ENCODE results near the gene AGO1. TPM values are rescaled to one million over a fixed set of nuclear protein-coding genes. Genes with fewer than 3 reads are reported as not detected.
"Not testable (repeated sequence)": the region's sequence is repeated elsewhere in the genome, so short reads cannot be mapped to it uniquely, and the experiment has no call there.

Gene AGO1
- total RNA-seq, 2 experiments from 2014 or later: 20.8 to 21.3 TPM

DNA sequence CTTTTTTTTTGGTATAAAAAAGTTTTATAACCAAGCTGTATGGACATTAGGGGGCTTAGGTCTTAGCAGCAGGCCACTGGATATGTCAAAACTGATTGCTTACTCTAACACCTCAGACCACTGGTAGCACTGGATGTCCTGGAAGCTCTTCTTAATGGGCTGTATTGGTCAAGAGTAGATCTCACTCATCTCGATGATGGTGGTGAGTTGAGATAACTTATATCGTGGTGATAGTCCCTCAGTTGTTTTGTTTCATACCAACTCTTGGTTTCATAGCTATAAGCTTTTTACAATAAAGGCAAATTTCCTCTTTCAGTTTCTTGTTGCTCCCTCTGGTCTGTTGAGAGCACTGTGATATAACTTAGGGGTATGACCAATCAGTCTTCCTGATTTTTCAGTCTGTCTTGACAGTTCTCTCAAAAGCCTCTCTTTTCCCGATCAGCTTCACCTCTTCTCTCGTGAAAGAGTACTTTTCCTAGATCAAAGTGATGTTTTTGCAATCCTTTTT lies 9.7 kb upstream of the AGO1 start:
- ATAC-seq: no peak
- Mint-ChIP-seq H3K27ac (no peak overlapping the region), H3K27me3 (ENCODE audit: low read depth) (no peaks in the 10 kb centered on the region), H3K4me1 (ENCODE audit: low read depth) (no peaks in the 10 kb centered on the region), H3K9me3 (ENCODE audit: insufficient read depth) (no peaks in the 10 kb centered on the region), H3K36me3 (ENCODE audit: low read depth) (no peaks in the 10 kb centered on the region), H3K4me3 (no peak overlapping the region)
- ChIA-PET CTCF (interaction anchor here (2.7 kb wide), 1 partner anchor 9 kb away, joined by 16 read pairs; the partner anchor contains the start of gene AGO1), POLR2A (no interaction called here)
- DNase-seq: no peak

DNA sequence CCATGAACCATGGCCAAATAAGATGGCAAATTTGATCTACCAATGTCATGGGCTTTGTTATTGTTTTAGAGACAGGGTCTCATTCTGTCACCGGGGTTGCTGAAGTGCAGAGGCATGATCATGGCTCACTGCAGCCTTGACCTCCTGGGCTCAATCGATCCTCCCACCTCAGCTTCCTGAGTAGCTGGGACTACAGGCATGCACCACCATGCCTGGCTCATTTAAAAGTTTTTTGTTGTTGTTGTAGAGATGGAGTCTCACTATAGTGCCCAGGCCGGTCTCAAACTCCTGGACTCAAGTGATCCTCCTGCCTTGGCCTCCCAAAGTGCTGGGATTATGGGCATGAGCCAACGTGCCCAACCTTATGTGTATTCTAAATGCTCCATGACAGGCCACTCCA lies 8.9 kb upstream of the AGO1 start:
- POLR2A ChIA-PET; H3K4me1 Mint-ChIP-seq (ENCODE audit: low read depth); H3K27me3 Mint-ChIP-seq (ENCODE audit: low read depth); H3K36me3 Mint-ChIP-seq (ENCODE audit: low read depth); ATAC-seq; H3K27ac Mint-ChIP-seq; H3K9me3 Mint-ChIP-seq (ENCODE audit: insufficient read depth); H3K4me3 Mint-ChIP-seq; DNase-seq: not testable (repeated sequence)
- CTCF ChIA-PET: interaction anchor here (2.7 kb wide), 1 partner anchor 8 kb away, joined by 16 read pairs; the partner anchor contains the start of gene AGO1

GRCh38 chr1:35876988-35877387 lies 6.0 kb upstream of the AGO1 start:
- no peaks in the 10 kb centered on the region for H3K9me3 Mint-ChIP-seq (ENCODE audit: insufficient read depth)
- ChIA-PET POLR2A (interaction anchor here (0.6 kb wide), 1 partner anchor 54 kb away, joined by 3 read pairs; no protein-coding TSS in a partner anchor), CTCF (no interaction called here)
- H3K4me3 Mint-ChIP-seq: no peak overlapping the region
- ATAC-seq (peak; percentile 49), DNase-seq (peak; percentile 38)
- H3K27me3 Mint-ChIP-seq (ENCODE audit: low read depth): no peaks in the 10 kb centered on the region
- H3K4me1 Mint-ChIP-seq (ENCODE audit: low read depth): peaks cover 5% of the 10 kb centered on the region
- H3K27ac Mint-ChIP-seq: no peak overlapping the region
- no peaks in the 10 kb centered on the region for H3K36me3 Mint-ChIP-seq (ENCODE audit: low read depth)

- no peak overlapping the region for H3K4me3 Mint-ChIP-seq
- DNase-seq (no peak), ATAC-seq (no peak)
- ChIA-PET POLR2A (interaction anchor here (0.7 kb wide), 1 partner anchor 48 kb away, joined by 4 read pairs; no protein-coding TSS in a partner anchor), CTCF (interaction anchor here (0.8 to 2.6 kb wide), 8 partner anchors 8 to 63 kb away, joined by 3 to 21 read pairs (median 8); partner anchors contain the start of gene AGO3)
- H3K9me3 Mint-ChIP-seq (ENCODE audit: insufficient read depth): no peaks in the 10 kb centered on the region
- H3K27me3 Mint-ChIP-seq (ENCODE audit: low read depth): no peaks in the 10 kb centered on the region
- no peaks in the 10 kb centered on the region for H3K36me3 Mint-ChIP-seq (ENCODE audit: low read depth)
- H3K27ac Mint-ChIP-seq: no peak overlapping the region
- peaks cover 32% of the 10 kb centered on the region for H3K4me1 Mint-ChIP-seq (ENCODE audit: low read depth)
These were observed 1.1 kb upstream of the AGO1 start for GRCh38 chr1:35881850-35882273.

DNA sequence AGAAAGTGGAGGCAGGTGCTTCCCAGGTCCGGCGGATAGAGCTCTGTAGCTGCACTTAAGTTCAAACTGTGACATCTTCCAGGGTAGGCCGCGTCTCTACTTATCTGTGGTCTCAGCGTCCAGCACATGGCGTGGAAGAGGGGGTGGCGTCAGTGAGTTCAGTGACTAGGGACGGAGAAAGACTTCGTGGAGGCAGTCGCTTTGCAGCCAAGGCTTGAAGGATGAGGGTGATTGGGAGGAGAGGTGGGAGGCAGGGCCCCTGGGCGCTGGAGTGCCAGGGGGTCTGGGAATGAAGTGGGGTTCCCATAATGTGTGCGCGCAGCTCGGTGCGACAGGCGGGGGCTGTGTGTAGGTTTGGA lies 444 bp upstream of the AGO1 start:
- no peak overlapping the region for H3K27ac Mint-ChIP-seq
- no peaks in the 10 kb centered on the region for H3K36me3 Mint-ChIP-seq (ENCODE audit: low read depth)
- H3K27me3 Mint-ChIP-seq (ENCODE audit: low read depth): no peaks in the 10 kb centered on the region
- ATAC-seq: no peak
- ChIA-PET POLR2A (interaction anchor here (0.7 kb wide), 1 partner anchor 48 kb away, joined by 4 read pairs; no protein-coding TSS in a partner anchor), CTCF (interaction anchor here (0.6 to 2.6 kb wide), 16 partner anchors 9 to 892 kb away, joined by 3 to 21 read pairs (median 4); partner anchors contain the start of gene AGO3)
- peaks cover 39% of the 10 kb centered on the region for H3K4me1 Mint-ChIP-seq (ENCODE audit: low read depth)
- H3K4me3 Mint-ChIP-seq: peak overlapping the region; percentile 37
- DNase-seq: no peak
- no peaks in the 10 kb centered on the region for H3K9me3 Mint-ChIP-seq (ENCODE audit: insufficient read depth)

DNA sequence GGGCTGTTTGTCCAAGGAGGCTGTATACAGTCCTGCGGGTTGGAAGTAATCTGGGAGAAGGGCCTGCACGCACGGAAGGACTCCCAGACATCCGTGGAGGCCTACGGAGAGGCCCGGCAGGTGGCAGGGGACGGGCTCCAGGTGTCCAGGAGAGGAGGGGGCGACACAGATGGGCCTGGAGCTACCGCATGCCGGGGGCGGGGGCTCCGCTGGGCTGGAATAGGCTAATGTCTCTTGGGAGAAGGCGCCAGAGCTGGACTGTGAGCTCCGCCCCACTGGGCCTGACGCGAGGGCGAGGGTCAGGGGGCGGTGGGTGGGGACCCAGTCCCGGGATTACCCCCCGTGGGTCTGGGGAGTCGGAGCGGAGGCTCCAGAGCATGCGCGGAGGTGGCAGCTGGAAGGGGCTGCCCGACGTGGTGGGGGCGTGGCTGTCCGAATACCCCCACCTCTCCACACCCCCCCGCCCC lies 659 bp downstream of the AGO1 start:
- peak; percentile 32 for DNase-seq
- Mint-ChIP-seq H3K27me3 (ENCODE audit: low read depth) (no peaks in the 10 kb centered on the region), H3K27ac (peak overlapping the region; percentile 69), H3K9me3 (ENCODE audit: insufficient read depth) (no peaks in the 10 kb centered on the region), H3K4me1 (ENCODE audit: low read depth) (peaks cover 42% of the 10 kb centered on the region), H3K36me3 (ENCODE audit: low read depth) (peaks cover under 1% of the 10 kb centered on the region), H3K4me3 (peak overlapping the region; percentile 90)
- ChIA-PET POLR2A (interaction anchor here (0.9 to 1.6 kb wide), 3 partner anchors 45 to 114 kb away, joined by 3 to 7 read pairs (median 3); partner anchors contain the start of genes AGO3 and CLSPN), CTCF (interaction anchor here (0.6 to 2.6 kb wide), 25 partner anchors 8 to 515 kb away, joined by 3 to 21 read pairs (median 3); partner anchors contain the start of gene AGO3)
- ATAC-seq: peak; percentile 9

- peaks cover 42% of the 10 kb centered on the region for H3K4me1 Mint-ChIP-seq (ENCODE audit: low read depth)
- H3K4me3 Mint-ChIP-seq: no peak overlapping the region
- peaks cover 3% of the 10 kb centered on the region for H3K36me3 Mint-ChIP-seq (ENCODE audit: low read depth)
- no peaks in the 10 kb centered on the region for H3K27me3 Mint-ChIP-seq (ENCODE audit: low read depth)
- ChIA-PET POLR2A (no interaction called here), CTCF (interaction anchor here (1.4 kb wide), 1 partner anchor 15 kb away, joined by 3 read pairs; no protein-coding TSS in a partner anchor)
- no peak overlapping the region for H3K27ac Mint-ChIP-seq
- no peak for DNase-seq
- H3K9me3 Mint-ChIP-seq (ENCODE audit: insufficient read depth): no peaks in the 10 kb centered on the region
- ATAC-seq: no peak
These were observed 1.9 kb downstream of the AGO1 start for GRCh38 chr1:35884934-35885333.

DNA sequence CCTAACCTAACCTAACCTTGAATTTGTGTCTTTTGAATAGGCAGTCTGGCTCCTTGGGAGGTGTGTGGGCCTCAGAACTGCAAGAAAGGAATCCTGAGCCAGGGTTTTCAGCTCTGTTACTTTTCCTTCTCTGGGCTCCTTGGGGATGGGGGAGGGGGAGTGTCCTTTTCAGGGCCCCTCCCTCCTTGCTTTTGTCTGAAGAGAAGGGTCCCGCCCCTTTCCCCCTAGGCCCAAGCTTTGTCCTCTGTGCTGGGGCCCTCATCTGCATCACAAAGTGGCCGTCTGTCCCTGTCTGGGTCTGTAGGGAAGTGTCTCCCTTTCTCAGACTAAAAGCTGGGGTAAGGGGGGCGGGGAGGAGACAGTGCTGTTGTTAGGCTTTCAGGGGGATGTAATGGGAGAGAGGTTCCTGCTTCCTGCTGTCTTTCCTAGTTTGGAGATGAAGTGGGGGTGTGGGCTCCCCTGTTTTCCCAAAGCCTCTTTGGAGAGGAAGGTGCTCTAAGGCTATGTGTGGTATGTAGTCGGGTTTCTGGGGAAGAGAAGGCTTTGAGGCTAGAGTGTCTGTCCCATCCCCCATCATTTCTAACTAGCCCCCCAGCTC lies 3.1 kb downstream of the AGO1 start:
- ATAC-seq (no peak), DNase-seq (no peak)
- Mint-ChIP-seq H3K4me3 (no peak overlapping the region), H3K27me3 (ENCODE audit: low read depth) (no peaks in the 10 kb centered on the region), H3K4me1 (ENCODE audit: low read depth) (peaks cover 42% of the 10 kb centered on the region), H3K36me3 (ENCODE audit: low read depth) (peaks cover 5% of the 10 kb centered on the region), H3K27ac (no peak overlapping the region), H3K9me3 (ENCODE audit: insufficient read depth) (no peaks in the 10 kb centered on the region)
- CTCF ChIA-PET: no interaction called here
- POLR2A ChIA-PET: no interaction called here

GRCh38 chr1:35886577-35887431 lies 3.8 kb downstream of the AGO1 start:
- Mint-ChIP-seq H3K27me3 (ENCODE audit: low read depth) (no peaks in the 10 kb centered on the region), H3K36me3 (ENCODE audit: low read depth) (peaks cover 7% of the 10 kb centered on the region), H3K9me3 (ENCODE audit: insufficient read depth) (no peaks in the 10 kb centered on the region), H3K4me3 (no peak overlapping the region), H3K27ac (no peak overlapping the region), H3K4me1 (ENCODE audit: low read depth) (peaks cover 38% of the 10 kb centered on the region)
- POLR2A ChIA-PET: no interaction called here
- DNase-seq: no peak
- no peak for ATAC-seq
- CTCF ChIA-PET: interaction anchor here (1.1 to 1.9 kb wide), 2 partner anchors 25 to 248 kb away, joined by 3 to 4 read pairs; no protein-coding TSS in a partner anchor

DNA sequence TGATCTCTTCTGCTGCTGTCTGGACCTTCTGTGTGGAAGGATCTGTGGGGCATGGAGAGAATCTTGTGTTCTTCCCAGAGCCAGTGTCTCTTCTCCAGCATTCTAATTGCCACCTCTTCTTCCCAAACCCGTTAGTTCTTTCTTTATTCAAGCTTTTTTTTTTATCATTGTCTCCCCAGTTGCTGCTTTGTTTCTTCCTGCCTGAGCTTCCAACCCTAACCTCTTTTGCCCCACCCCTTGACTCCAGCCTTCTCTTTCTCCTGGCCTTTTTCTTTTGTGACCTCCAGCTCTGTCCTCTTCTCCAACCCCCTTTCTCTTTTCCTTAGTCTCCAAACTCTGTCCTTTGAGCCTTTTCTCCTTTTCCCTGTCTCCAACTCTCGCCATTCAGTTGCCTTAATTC lies 4.5 kb downstream of the AGO1 start:
- Mint-ChIP-seq H3K36me3 (ENCODE audit: low read depth) (peaks cover 11% of the 10 kb centered on the region), H3K27ac (peak overlapping the region; percentile 10), H3K9me3 (ENCODE audit: insufficient read depth) (no peaks in the 10 kb centered on the region), H3K4me1 (ENCODE audit: low read depth) (peaks cover 31% of the 10 kb centered on the region), H3K27me3 (ENCODE audit: low read depth) (no peaks in the 10 kb centered on the region), H3K4me3 (no peak overlapping the region)
- CTCF ChIA-PET: interaction anchor here (1.1 to 1.9 kb wide), 2 partner anchors 25 to 247 kb away, joined by 3 to 4 read pairs; no protein-coding TSS in a partner anchor
- ATAC-seq: no peak
- POLR2A ChIA-PET: no interaction called here
- no peak for DNase-seq

GRCh38 chr1:35888255-35888654 lies 5.2 kb downstream of the AGO1 start:
- CTCF ChIA-PET: interaction anchor here (1.5 to 1.9 kb wide), 2 partner anchors 247 to 1036 kb away, joined by 3 to 4 read pairs; no protein-coding TSS in a partner anchor
- Mint-ChIP-seq H3K27me3 (ENCODE audit: low read depth) (no peaks in the 10 kb centered on the region), H3K4me1 (ENCODE audit: low read depth) (peaks cover 28% of the 10 kb centered on the region), H3K4me3 (no peak overlapping the region), H3K27ac (no peak overlapping the region), H3K36me3 (ENCODE audit: low read depth) (peaks cover 12% of the 10 kb centered on the region), H3K9me3 (ENCODE audit: insufficient read depth) (no peaks in the 10 kb centered on the region)
- DNase-seq (no peak), ATAC-seq (no peak)
- POLR2A ChIA-PET: no interaction called here
